Ureter (tissue), 1 donor: ENCODE data around the gene TPCN1. TPM values are rescaled to one million over a fixed set of nuclear protein-coding genes. Genes with fewer than 3 reads are reported as not detected.

Experiments
- DNase-seq: peaks from one replicate; pipeline ENCODE4 v3.0.0-alpha.2; 2020; ENCODE audit warnings: low spot score
- total RNA-seq: library from RNA; stranded (reverse); gene quantifications from one replicate; pipeline ENCODE4 v1.2.4, GENCODE V29; 2023
- donor health status: DM: yes; HTN: yes; CAD: no.

Gene TPCN1
- total RNA-seq, 1 donor from 2014 or later: 133 TPM

DNA sequence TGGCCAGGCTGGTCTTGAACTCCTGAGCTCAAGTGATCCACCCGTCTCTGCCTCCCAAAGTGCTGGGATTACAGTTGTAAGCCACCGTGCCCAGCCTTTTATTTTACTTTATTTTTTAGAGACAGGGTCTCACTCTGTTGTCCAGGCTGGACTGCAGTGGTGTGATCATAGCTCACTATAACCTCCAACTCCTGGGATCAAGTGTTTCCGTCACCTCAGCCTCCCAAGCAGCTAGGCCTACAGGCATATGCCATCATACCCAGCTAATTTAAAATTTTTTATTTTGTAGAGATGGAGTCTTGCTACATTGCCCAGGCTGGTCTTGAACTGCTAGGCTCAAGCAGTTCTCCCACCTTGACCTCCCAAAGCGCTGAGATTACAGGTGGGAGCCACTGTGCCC, 3.7 kb downstream of the TPCN1 start:
- no peak for DNase-seq

DNA sequence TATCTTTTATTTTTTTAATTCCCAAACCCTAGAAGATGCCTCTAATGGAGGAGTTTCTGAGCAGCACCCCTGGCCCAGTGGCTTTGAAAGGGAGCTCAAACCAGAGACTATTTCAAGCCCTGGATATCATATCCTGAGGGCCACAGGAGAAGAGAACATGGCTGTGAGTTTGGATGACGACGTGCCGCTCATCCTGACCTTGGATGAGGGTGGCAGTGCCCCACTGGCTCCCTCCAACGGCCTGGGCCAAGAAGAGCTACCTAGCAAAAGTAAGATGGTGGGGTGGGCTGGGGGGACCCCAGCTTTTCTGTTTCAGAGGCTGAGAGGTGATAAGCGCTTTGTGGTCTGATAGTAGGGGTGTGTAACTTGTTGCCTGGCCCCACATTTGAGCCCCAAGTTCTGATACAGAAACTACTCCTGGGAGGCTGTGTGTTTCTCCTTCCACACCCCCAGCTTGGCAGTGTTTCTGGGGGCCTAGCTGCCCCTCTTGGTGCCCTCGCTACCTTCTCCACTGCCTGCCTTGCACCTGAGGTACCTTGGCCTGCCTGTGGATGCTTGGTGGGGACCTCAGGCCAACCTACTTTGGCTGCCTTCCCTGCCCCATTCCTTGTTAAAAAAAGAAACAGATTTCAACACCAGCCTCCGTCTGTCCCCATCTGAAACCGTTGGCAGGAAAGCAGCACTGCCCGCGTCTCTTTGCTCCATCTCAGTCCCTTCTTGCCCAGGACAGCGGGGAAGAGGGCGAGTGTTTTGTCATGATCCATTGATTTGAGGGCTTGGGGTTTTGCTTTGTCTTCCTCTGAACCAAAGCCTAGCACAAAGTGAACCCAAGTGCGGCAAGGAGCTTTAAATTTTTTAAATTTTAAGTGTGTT, 5.7 kb downstream of the TPCN1 start:
- DNase-seq: no peak

DNA sequence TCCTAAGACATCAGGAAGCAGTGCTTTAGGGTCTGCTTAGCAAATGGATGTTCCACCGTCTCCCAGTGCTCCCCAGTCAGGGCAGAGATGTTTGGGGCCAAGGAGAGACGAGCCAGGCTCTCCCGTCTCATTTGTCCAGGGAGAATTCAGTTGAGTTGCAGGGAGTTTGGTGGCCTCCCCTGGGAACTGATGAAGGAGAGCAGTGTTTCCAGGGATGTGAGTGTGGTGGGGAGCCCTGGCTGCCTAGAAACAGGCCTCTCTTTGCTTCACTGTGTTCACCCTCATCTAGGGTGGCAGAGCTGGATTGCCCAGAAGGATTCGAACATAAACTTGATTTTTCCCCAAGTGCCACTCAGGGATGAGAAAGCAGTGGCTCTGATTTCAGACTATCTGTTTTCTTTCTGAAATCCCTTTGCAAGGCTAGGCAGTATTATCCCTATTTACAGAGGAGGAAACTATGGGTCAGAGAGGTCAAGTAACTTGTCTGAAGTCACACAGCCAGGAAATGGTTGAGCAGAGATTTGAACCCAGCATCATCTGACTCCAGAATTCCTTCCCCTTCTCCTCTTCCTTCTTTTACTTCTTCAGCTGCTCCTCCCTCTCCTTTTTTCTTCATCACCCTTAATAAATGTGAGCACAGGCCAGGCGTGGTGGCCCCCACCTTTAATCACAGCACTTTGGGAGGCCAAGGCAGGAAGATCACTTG, 6.6 kb downstream of the TPCN1 start:
- DNase-seq: no peak

DNA sequence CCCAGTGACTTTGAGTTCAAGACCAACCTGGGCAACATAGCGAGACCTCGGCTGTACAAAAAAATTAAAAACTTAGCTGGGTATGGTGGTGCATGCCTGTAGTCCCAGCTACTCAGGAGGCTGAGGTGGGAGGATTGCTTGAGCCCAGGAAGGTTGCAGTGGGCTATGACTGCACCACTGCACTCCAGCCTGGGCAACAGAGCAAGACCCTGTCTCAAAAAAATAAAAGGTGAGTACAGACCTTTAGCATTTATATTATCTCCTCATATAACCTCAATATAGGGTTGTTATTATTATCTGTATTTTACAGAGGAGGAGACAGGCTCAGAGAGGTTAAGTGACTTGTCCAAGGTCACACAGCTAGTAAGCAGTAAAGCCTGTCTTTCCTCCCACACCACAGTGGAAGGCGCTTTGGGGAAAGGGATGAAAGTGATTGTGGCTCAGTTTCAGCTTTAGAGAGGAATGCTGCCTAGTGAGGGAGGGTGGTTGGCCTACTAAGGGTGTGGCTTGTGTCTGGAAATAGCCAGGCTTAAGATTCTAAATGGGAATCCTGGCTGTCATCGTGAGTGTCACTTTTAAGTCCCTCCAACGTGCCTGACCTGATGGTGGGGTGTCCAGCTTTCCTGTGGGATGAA, 7.2 kb downstream of the TPCN1 start:
- no peak for DNase-seq

DNA sequence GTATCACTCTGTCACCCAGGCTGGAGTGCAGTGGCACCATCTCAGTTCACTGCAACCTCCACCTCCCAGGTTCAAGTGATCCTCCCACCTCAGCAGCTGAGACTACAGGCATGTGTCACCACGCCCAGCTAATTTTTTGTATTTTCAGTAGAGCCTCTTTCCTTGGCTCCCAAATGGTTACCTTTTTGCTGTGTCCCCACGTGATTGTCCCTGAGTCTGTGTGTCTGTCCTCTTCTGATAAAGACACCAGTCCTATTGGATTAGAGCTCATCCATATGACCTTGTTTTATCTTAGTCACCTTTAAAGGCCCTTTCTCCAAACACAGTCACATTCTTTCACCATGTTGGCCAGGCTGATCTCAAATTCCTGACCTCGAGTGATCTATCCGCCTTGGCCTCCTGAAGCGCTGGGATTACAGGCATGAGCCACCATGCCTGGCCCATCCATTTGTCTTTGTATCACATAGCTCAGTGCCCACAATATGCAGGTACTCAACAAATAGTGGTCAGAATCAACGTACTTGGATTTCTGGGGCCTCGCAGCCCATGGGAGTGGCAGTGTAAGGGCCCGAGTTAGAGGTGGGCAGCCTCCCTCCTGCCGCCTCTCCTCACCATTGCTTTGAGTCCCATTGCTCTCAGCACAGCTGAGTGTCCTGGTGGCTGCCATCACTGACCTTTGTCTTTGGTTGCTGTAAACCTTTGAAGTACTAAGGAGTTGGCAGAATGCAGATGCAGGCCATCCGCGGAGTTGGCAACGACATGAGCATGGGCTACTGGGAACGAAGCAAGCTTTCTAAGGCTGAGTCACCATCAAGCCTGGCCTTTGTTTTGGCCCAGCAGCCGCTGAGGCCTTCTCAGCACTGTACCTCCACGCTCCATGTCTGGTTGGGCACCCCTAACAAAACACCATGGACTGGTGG, 9.3 kb downstream of the TPCN1 start:
- no peak for DNase-seq

DNA sequence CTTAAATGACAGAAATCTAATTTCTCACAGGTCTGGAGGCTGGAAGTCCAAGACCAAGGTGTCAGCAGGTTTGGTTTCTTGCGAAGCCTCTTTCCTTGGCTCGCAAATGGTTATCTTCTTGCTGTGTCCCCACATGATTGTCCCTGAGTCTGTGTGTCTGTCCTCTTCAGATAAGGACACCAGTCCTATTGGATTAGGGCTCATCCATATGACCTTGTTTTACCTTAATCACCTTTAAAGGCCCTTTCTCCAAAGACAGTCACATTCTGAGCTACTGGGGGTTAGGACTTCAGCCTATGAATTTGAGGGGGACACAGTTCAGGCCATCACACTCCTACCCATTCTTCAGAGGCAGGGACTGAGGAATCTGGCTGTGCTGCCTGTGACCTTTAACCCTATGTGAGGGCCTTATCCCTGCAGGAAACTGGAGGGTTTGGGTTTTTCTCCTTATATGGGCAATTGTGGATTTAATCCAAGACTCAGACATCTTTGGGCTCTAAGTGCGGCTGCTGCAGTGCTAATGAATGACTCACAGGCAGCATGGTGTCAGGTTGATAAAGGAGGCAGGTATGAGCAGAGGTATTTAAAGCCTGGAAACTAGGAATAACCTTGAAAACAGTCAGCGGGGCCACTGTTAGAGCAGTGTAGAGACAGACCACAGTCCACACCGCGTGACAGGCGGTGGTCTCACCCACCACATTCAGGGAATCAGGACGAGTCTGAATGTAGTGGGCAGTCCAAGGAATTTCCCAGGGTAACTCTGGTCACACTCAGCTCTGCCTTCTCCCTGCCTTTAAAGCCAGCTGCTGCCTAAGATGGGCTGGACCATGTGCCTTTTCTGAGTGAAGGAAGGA, 10.2 kb downstream of the TPCN1 start:
- no peak for DNase-seq

GRCh38 chr12:113232089-113232839, 11.0 kb downstream of the TPCN1 start:
- no peak for DNase-seq

- DNase-seq: no peak
Measured at GRCh38 chr12:113232840-113233585, 11.7 kb downstream of the TPCN1 start.

DNA sequence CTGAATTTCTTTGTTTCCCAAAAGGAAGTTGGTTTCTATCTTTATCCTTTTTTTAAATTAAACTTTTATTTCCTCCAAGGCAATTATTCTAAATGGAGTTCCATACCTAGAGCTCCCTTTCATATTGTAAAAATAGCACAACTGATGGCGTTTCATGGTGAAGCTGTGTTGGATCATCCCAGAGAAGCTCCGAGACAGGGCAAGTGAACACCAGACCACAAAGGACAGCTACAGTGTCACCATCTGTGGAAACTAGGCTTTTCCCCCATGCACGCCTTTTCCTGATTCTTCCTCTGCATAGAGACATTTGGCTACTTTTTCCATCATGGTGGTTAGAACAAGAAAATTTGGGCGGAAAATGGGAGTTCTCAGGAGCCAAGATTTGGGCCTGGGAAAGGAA, 12.7 kb downstream of the TPCN1 start:
- DNase-seq: no peak

DNA sequence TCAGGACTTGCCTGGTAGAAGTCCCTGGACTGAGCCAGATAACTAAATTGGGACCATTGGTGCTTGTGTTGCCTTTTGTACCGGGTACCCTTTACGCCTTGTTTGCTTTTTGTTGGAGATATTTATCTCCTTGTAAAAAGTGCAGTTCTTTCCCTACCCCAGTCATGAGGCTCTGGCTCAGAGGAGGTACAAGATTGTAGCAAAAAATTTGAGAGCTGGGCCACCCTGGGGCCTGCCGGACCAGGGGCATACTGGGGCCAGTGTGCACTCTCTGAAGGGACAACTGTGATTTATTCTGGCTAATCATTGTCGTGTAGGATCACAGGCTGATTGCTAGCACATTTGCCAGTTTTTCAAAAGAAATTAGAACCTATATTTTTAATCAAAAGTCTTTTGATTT, 13.2 kb downstream of the TPCN1 start:
- DNase-seq: no peak

DNA sequence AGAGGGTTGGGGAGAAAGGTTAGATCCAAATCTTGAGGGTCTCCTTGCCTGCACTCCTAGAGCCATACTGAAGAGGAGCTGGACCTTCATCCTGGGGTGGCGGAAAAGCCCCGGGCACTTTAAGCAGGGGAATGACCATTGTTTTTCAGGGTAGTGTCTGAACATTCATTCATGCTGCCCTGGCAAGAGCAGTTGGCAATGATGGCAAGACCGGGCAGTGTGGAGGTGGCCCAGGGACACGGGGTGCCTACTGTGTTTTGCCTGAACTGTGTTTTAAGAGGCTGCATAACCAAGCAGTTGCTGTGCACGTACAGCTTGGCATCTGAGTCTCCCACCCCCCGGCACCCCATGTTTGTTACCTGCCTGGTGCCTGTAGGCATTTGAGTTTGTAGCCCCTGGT, 14.7 kb downstream of the TPCN1 start:
- no peak for DNase-seq

- DNase-seq: no peak
Measured at GRCh38 chr12:113236539-113237399, 15.5 kb downstream of the TPCN1 start.

GRCh38 chr12:113237748-113238147, 16.5 kb downstream of the TPCN1 start:
- no peak for DNase-seq

DNA sequence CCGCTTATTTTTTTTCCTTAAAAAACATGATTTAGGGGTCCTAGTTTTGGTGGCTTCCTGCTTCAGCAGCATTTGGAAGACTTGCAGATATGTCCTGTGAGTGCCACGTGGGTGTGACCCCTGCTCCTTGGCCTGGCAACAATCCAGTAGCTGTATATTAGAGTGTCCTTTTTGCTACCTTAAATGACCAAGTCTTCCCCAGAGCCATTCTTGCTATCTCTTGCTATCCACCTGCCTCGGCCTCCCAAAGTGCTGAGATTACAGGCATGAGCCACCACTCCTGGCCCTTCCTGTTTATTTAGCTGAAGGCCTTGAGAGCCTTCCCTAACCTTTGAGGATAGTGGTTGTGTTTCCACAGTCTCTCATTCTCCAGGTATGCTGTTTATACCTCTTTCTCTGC, 17.0 kb downstream of the TPCN1 start:
- DNase-seq: no peak

DNA sequence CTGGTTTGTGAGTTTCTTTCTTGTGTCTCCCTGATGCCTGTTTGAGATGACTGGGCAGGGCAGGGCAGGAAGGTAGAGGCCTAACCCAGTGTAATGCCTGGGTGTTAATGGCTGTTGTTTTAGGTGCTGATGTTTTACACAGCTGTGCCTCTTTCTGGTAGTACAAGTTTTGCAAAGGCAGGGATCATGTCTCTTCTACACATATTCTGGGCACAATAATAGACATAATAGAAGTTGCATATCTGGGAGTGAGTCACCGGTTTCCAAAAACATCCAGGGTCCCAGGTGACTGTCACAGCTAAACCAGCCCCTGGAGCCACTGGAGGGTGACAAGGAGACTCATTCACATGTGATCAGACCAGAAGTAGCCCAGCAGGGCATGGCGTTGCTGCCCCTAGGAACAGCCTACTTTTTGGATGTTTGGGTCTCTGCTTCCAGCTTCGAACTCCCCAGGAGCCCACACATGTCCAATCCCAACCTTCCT, 18.1 kb downstream of the TPCN1 start:
- DNase-seq: no peak

DNA sequence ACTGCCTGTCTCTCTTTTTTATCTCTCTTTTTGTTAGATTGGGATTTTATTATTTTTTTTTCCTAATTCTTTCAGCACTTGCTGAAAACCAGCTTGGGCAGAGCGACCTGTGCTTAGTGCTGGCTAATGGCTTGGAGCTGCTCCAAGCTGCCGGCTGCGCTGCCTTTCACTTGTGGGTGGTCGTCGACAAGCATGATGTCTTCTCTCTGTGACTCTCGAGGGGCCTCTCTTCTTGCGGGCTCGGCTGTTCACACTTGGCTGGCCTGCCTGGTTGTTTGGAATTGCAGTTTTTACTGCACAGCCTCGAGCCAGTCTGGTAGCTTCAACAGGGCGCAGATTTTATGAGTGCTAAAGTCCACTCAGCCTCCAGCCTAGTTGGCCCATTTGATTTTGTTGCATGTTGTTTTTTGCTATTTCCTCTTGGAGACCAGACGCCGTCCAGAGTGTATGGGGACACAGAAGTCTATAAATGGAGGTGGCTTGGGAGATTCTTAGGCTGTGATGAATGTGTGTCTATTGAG, 18.6 kb downstream of the TPCN1 start:
- DNase-seq: no peak

DNA sequence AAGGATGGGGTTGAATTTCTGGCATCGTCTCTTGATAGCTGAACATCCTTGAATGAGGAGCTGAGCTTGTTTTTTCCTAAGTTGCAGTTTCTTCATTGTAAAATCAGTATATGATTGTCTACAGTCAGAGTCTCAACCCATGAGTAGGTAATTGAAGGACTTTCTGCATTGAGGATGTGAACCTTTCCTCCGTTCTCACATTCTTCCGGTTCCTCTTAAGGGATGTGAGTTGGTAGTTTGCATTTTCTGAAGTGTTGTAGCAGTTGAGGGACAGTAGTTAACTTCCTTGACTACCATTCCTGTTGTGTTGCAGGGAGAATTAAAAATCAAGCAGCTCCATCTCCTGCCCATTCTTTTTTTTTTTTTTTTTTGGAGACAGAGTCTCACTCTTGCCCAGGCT, 19.1 kb downstream of the TPCN1 start:
- no peak for DNase-seq
